IMR-90 (cell line): ENCODE data around the gene F5. TPM values are rescaled to one million over a fixed set of nuclear protein-coding genes. Genes with fewer than 3 reads are reported as not detected.

Experiments used
- ATAC-seq: fragments of 200-7000 bp; cut with Tn5 transposase; 2 replicates; pipeline ENCODE4 v1.9.1; 2020; ENCODE audit warnings: low read depth, mild to moderate bottlenecking, moderate library complexity
- BruUV-seq: library from RNA; stranded (reverse); fragments of 400-500 nt; replicated peaks from 2 replicates; lab custom pipeline; 2021; lab: Mats Ljungman, UMichigan
- CTCF ChIA-PET: fragments of 300-600 bp; formaldehyde crosslinking; extraction: SDS; loops from one replicate; lab custom pipeline; 2021; ENCODE audit warnings: antibody characterized with exemption; lab: Yijun Ruan, JAX
- POLR2A ChIA-PET: fragments of 300-600 bp; sonication (Branson Sonifier 250); formaldehyde crosslinking; loops from one replicate; lab custom pipeline; 2022; ENCODE audit warnings: antibody characterized with exemption; ENCODE audit not compliant: unreplicated experiment; lab: Charles Lee
- DNase-seq: peaks from one replicate; pipeline ENCODE4 v3.0.0; 2013
- H2AFZ ChIP-seq: replicated peaks from 2 replicates; pipeline ENCODE3; 2013; ENCODE audit warnings: low read length, mild to moderate bottlenecking; ENCODE audit not compliant: poor library complexity
- H2AK5ac ChIP-seq: 2 replicates; pipeline ENCODE4 v1.6.1; 2013; ENCODE audit warnings: low read depth, low read length, inconsistent platforms
- H2AK9ac ChIP-seq: replicated peaks from 2 replicates; pipeline ENCODE3; 2013; ENCODE audit warnings: mild to moderate bottlenecking, low read depth, low read length, moderate library complexity; ENCODE audit not compliant: poor library complexity
- H2BK120ac ChIP-seq: 2 replicates; pipeline ENCODE4 v1.6.1; 2013; ENCODE audit warnings: low read depth, low read length, inconsistent platforms
- H2BK15ac ChIP-seq: 3 replicates; pipeline ENCODE4 v1.6.1; 2013; ENCODE audit warnings: low read depth, low read length, inconsistent platforms
- H2BK20ac ChIP-seq: 2 replicates; pipeline ENCODE4 v1.6.1; 2013; ENCODE audit warnings: low read depth, mild to moderate bottlenecking, inconsistent platforms, low read length, moderate library complexity
- H2BK5ac ChIP-seq: 2 replicates; pipeline ENCODE4 v1.6.1; 2013; ENCODE audit warnings: mild to moderate bottlenecking, low read depth, low read length, inconsistent platforms; ENCODE audit not compliant: poor library complexity, severe bottlenecking
- H3K14ac ChIP-seq: replicated peaks from 2 replicates; pipeline ENCODE4 v1.6.1; 2013; ENCODE audit warnings: low read depth, low read length, inconsistent platforms
- H3K18ac ChIP-seq: 2 replicates; pipeline ENCODE4 v1.6.1; 2013; ENCODE audit warnings: low read depth, low read length, control low read depth
- H3K23ac ChIP-seq: 2 replicates; pipeline ENCODE4 v1.6.1; 2013; ENCODE audit warnings: low read depth, low read length, inconsistent platforms
- H3K27ac ChIP-seq: 2 replicates; pipeline ENCODE4 v1.5.1; 2013; ENCODE audit warnings: mild to moderate bottlenecking, control low read depth, low read length; ENCODE audit not compliant: insufficient read depth
- H3K27me3 ChIP-seq: 2 replicates; pipeline ENCODE4 v1.6.1; 2013; ENCODE audit warnings: low read length; ENCODE audit not compliant: control insufficient read depth, insufficient read depth
- H3K36me3 ChIP-seq: 2 replicates; pipeline ENCODE4 v1.6.1; 2013; ENCODE audit warnings: low read length, mixed read lengths; ENCODE audit not compliant: control insufficient read depth, insufficient read depth
- H3K4ac ChIP-seq: 2 replicates; pipeline ENCODE4 v1.6.1; 2013; ENCODE audit warnings: low read depth, low read length, inconsistent platforms
- H3K4me1 ChIP-seq: 2 replicates; pipeline ENCODE4 v1.6.1; 2013; ENCODE audit warnings: low read length, mixed read lengths; ENCODE audit not compliant: control insufficient read depth, insufficient read depth
- H3K4me2 ChIP-seq: 2 replicates; pipeline ENCODE4 v1.6.1; 2013; ENCODE audit warnings: low read depth, mild to moderate bottlenecking, control low read depth, low read length, moderate library complexity
- H3K4me3 ChIP-seq: 2 replicates; pipeline ENCODE4 v1.5.1; 2013; ENCODE audit warnings: low read depth, mild to moderate bottlenecking, control low read depth, low read length, moderate library complexity; ENCODE audit not compliant: insufficient read depth
- H3K56ac ChIP-seq: 2 replicates; pipeline ENCODE4 v1.6.1; 2013; ENCODE audit warnings: low read length, inconsistent platforms; ENCODE audit not compliant: insufficient read depth; ENCODE audit errors: extremely low read depth
- H3K79me1 ChIP-seq, 2 experiments: 2 replicates each; pipeline ENCODE4 v1.6.1; 2013; ENCODE audit warnings: low read length in 2 of 2, inconsistent platforms in 1 of 2, low read depth in 1 of 2
- H3K9ac ChIP-seq: 2 replicates; pipeline ENCODE4 v1.6.1; 2013; ENCODE audit warnings: low read depth, low read length, control low read depth
- H3K9me1 ChIP-seq: 2 replicates; pipeline ENCODE4 v1.6.1; 2013; ENCODE audit warnings: low read length, inconsistent platforms; ENCODE audit not compliant: insufficient read depth
- H3K9me3 ChIP-seq: 2 replicates; pipeline ENCODE4 v1.6.1; 2013; ENCODE audit warnings: low read length; ENCODE audit not compliant: control insufficient read depth, insufficient read depth
- H4K20me1 ChIP-seq: 2 replicates; pipeline ENCODE4 v1.6.1; 2013; ENCODE audit warnings: low read length, inconsistent platforms; ENCODE audit not compliant: insufficient read depth
- H4K5ac ChIP-seq: 2 replicates; pipeline ENCODE4 v1.6.1; 2013; ENCODE audit warnings: mild to moderate bottlenecking, low read depth, low read length, control low read depth
- H4K8ac ChIP-seq, 2 experiments: 2 replicates each; pipeline ENCODE4 v1.6.1; 2013; ENCODE audit warnings: low read depth in 2 of 2, low read length in 2 of 2, control low read depth in 1 of 2, inconsistent platforms in 1 of 2
- H4K91ac ChIP-seq: 2 replicates; pipeline ENCODE4 v1.6.1; 2013; ENCODE audit warnings: low read depth, low read length, inconsistent platforms; ENCODE audit not compliant: insufficient read depth
- FOS ChIP-seq: fragments of 150-350 bp; IDR thresholded peaks from 2 replicates; pipeline ENCODE4 v1.6.1; 2016; ENCODE audit warnings: low read depth, low read length
- WGBS, 2 experiments: methylation state at CpG; one replicate each; pipeline versions ENCODE4 v1.1.5 to v1.1.7; 2013; ENCODE audit warnings: missing lambda C conversion rate in 2 of 2; ENCODE audit not compliant: insufficient read length in 1 of 2; ENCODE audit errors: extremely low coverage in 2 of 2; 5-methylcytosine and 5-hydroxymethylcytosine counted together
- dilution Hi-C: fragments of 300-500 bp; cut with HindIII; formaldehyde crosslinking; loops from one replicate; pipeline ENCODE4 v1.14.3; 2018; ENCODE audit warnings: low sequenced_read_pairs; ENCODE audit not compliant: unreplicated experiment
- in situ Hi-C: fragments of 300-500 bp; cut with MboI; formaldehyde crosslinking; loops from 3 replicates; pipeline ENCODE4 v1.14.3; 2019; ENCODE audit warnings: low sequenced_read_pairs, inconsistent platforms, mixed read lengths
- intact Hi-C: fragments of 100-400 bp; cut with micrococcal nuclease; formaldehyde crosslinking; loops from 2 replicates; pipeline ENCODE4 v1.10.0; 2022
- polyA plus RNA-seq, 3 experiments: library from polyadenylated mRNA; depleted of rRNA; stranded (reverse); fragments of >200 nt; gene quantifications; 2 replicates each; pipeline ENCODE4 v1.2.3, GENCODE V29; 2012; ENCODE audit warnings: low replicate concordance in 1 of 3
- total RNA-seq: library from RNA; depleted of rRNA; stranded (reverse); fragments of >200 nt; gene quantifications from 2 replicates; pipeline ENCODE4 v1.2.3, GENCODE V29; 2012

The F5 gene
- total and polyA plus RNA-seq, 2 of the 4 experiments (the other 2 are of a cell fraction): not detected

DNA sequence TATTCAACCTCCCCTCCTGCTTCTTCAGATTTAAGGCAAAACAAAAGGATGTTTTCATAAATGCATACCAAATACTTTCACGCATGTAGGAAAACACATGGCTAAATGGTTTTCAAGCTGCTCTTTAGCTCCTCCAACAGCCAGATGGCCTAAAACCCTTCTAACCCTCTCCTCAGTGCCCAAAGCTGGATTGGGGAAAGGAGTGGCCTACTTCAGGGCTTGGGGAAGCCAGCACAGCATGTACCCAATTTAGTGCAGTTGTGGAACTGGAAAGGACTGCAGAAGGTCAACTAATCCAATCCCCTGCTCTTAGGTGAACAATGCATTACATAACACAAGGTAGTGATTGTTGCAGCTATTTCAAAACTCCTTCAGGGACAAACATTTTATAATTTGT lies 9.3 kb downstream of the F5 start:
- Histone ChIP-seq H3K9me3 (no peaks in the 10 kb centered on the region), H4K5ac (no peak overlapping the region), H4K8ac (no peak overlapping the region), H2BK5ac (no peak overlapping the region), H3K9me1 (no peaks in the 10 kb centered on the region), H2AK9ac (no peak overlapping the region), H3K14ac (no peak overlapping the region), H3K4ac (no peak overlapping the region), H3K9ac (no peak overlapping the region), H2BK15ac (no peak overlapping the region), H3K56ac (no peak overlapping the region), H3K36me3 (no peaks in the 10 kb centered on the region), H2AK5ac (no peak overlapping the region), H3K18ac (no peak overlapping the region), H4K20me1 (no peaks in the 10 kb centered on the region), H3K4me1 (no peaks in the 10 kb centered on the region), H2AFZ (no peak overlapping the region), H2BK20ac (no peak overlapping the region), H3K4me2 (no peak overlapping the region), H2BK120ac (no peak overlapping the region), H3K23ac (no peak overlapping the region), H3K79me1 (no peaks in the 10 kb centered on the region), H3K27me3 (peaks cover 2% of the 10 kb centered on the region; the same call in 1 of the 2 replicates), H3K4me3 (no peak overlapping the region), H3K27ac (no peak overlapping the region), H4K91ac (no peak overlapping the region)
- intact Hi-C loops (no loop called here), dilution Hi-C loops (no loop called here), in situ Hi-C loops (no loop called here)
- TF ChIP-seq FOS: no peak
- no peak for ATAC-seq
- CTCF ChIA-PET: no interaction called here
- WGBS, 2 experiments: no CpG with 5 or more reads among the region's 1 CpG
- no peak for DNase-seq
- POLR2A ChIA-PET: no interaction called here
- BruUV-seq: no TSS peak
